ENCODE measurements around the gene VWA7. TPM values are rescaled to one million over a fixed set of nuclear protein-coding genes. Genes with fewer than 3 reads are reported as not detected.
"Not testable (repeated sequence)": the region's sequence is repeated elsewhere in the genome, so short reads cannot be mapped to it uniquely, and the experiment has no call there.

VWA7 gene
- polyA plus RNA-seq, 6 donors from 2014 or later: 0.13 to 0.29 TPM; not detected in 4

DNA sequence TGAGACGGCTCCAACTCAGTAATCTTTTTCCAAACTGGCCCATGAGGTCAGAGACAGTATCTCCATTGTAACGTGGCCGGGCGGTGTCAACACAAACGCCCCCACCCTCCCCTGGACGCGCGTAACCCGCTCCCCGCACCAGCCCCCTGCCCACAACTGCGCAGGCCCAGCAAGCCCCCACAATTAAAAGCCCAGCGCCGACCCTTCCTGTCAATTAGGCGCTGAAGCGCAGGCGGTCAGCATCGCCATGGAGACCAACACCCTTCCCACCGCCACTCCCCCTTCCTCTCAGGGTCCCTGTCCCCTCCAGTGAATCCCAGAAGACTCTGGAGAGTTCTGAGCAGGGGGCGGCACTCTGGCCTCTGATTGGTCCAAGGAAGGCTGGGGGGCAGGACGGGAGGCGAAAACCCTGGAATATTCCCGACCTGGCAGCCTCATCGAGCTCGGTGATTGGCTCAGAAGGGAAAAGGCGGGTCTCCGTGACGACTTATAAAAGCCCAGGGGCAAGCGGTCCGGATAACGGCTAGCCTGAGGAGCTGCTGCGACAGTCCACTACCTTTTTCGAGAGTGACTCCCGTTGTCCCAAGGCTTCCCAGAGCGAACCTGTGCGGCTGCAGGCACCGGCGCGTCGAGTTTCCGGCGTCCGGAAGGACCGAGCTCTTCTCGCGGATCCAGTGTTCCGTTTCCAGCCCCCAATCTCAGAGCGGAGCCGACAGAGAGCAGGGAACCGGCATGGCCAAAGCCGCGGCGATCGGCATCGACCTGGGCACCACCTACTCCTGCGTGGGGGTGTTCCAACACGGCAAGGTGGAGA is 38.1 kb upstream of the VWA7 start, which contains the start of the genes HSPA1A and HSPA1L:
HSPA1A (plus strand) TSS at position 519 of the 814 bp plus-strand sequence; CDS start at position 733, 214 bp downstream.
HSPA1L (minus strand) TSS at position 259 of the 814 bp plus-strand sequence. CDS start 3,311 bp downstream, outside the sequence.
- H3K27me3 Mint-ChIP-seq: no peaks in the 10 kb centered on the region
- peak within 1 kb of the TSS; percentile 60 to 95 (median 84) for H3K27ac Mint-ChIP-seq
- DNase-seq (no peak), ATAC-seq (ENCODE audit: low read depth in 2 of 2) (peak; percentile 29 to 31)
- no peaks in the 10 kb centered on the region for H3K9me3 Mint-ChIP-seq
- peak within 1 kb of the TSS; percentile 91 to 97 (median 94) for H3K4me3 Mint-ChIP-seq
- H3K36me3 Mint-ChIP-seq: no peaks in the 10 kb centered on the region
- peaks cover 17 to 31% (median 31%) of the 10 kb centered on the region in 3 donors for H3K4me1 Mint-ChIP-seq

DNA sequence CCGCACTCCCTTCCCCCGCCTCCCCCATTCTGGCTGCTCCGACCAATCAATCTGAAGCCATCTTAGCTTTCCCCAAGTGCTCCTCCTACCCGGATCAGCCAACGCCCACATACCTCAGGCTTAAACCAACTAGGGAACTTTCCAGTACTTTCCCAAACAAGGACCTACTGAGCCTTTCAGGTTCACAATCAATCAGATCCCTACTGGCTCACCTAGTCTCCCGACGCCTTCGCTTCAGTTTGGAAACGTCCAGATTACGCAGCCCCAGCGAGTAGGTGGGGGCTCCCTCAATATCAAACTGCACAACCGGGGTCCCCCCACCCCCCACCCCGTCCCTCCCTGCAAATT is 37.5 kb upstream of the VWA7 start:
- peak overlapping the region; percentile 60 to 95 (median 72) for H3K27ac Mint-ChIP-seq
- H3K9me3 Mint-ChIP-seq: no peaks in the 10 kb centered on the region
- no peak for DNase-seq
- no peaks in the 10 kb centered on the region for H3K27me3 Mint-ChIP-seq
- ATAC-seq (ENCODE audit: low read depth in 2 of 2): peak; percentile 61 to 63
- H3K36me3 Mint-ChIP-seq: no peaks in the 10 kb centered on the region
- H3K4me3 Mint-ChIP-seq: peak overlapping the region; percentile 91 to 97 (median 94)
- peaks cover 17 to 31% (median 28%) of the 10 kb centered on the region in 3 donors for H3K4me1 Mint-ChIP-seq

DNA sequence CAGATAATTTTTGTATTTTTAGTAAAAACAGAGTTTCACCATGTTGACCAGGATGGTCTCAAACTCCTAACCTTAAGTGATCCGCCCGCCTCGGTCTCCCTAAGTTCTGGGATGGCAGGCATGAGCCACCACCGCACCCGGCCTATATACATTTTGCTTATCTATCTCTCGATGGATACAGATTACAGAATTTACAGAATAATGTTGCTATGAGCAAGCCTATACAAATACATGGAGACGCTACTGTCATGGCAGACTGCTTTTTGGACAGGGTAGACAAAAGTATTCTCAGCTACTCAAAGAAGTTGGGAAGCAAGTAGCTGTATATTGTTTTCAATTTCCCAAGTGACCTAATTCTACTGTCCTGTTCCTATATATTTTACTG is 36.3 kb upstream of the VWA7 start:
- no peaks in the 10 kb centered on the region for H3K36me3 Mint-ChIP-seq
- H3K27me3 Mint-ChIP-seq: no peaks in the 10 kb centered on the region
- no peaks in the 10 kb centered on the region for H3K9me3 Mint-ChIP-seq
- peaks cover 17 to 29% (median 28%) of the 10 kb centered on the region in 3 donors for H3K4me1 Mint-ChIP-seq
- peak overlapping the region in 7 of 8 donors; percentile 66 to 96 (median 77) for H3K4me3 Mint-ChIP-seq
- no peak for DNase-seq
- no peak for ATAC-seq (ENCODE audit: low read depth in 2 of 2)
- H3K27ac Mint-ChIP-seq: no peak overlapping the region

DNA sequence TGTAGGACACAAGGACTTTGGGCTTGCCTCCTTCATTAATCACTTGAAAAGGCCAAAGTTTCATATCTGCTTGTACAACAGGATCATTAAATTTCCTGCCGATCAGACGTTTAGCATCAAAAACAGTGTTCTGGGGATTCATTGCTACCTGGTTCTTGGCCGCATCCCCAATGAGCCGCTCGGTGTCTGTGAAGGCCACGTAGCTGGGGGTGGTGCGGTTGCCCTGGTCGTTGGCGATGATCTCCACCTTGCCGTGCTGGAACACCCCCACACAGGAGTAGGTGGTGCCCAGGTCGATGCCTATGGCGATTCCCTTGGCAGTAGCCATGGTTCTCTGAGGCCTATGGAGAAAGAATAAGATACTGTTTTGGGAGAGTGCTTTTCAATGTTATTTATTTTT is 34.5 kb upstream of the VWA7 start:
- Mint-ChIP-seq H3K27ac (no peak overlapping the region), H3K4me3 (peak overlapping the region in 1 of 8 donors; percentile 18), H3K9me3 (no peaks in the 10 kb centered on the region), H3K36me3 (no peaks in the 10 kb centered on the region), H3K4me1 (peaks cover 15 to 21% (median 19%) of the 10 kb centered on the region in 3 donors), H3K27me3 (no peaks in the 10 kb centered on the region)
- ATAC-seq (ENCODE audit: low read depth in 2 of 2) (no peak), DNase-seq (no peak)

DNA sequence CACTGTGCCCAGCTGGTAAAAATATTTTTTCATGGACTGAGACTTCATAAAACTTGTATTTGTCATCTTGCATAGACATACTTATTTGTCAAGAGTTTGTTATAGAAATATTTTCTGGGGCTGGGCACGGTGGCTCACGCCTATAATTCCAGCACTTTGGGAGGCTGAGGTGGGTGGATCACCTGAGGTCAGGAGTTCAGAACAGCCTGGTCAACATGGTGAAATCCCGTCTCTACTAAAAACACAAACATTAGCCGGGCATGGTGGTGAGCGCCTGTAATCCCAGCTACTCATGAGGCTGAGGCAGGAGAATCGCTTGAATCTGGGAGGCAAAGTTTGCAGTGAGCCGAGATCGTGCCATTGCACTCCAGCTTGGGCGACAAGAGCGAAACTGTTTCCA is 31.5 kb upstream of the VWA7 start:
- not testable (repeated sequence) for H3K27me3 Mint-ChIP-seq; ATAC-seq (ENCODE audit: low read depth in 2 of 2); DNase-seq; H3K9me3 Mint-ChIP-seq; H3K36me3 Mint-ChIP-seq
- H3K4me1 Mint-ChIP-seq: peaks cover 12 to 18% (median 15%) of the 10 kb centered on the region in 3 donors
- peak overlapping the region in 1 of 6 donors; percentile 54 for H3K27ac Mint-ChIP-seq
- peak overlapping the region in 2 of 8 donors; percentile 13 to 69 for H3K4me3 Mint-ChIP-seq

DNA sequence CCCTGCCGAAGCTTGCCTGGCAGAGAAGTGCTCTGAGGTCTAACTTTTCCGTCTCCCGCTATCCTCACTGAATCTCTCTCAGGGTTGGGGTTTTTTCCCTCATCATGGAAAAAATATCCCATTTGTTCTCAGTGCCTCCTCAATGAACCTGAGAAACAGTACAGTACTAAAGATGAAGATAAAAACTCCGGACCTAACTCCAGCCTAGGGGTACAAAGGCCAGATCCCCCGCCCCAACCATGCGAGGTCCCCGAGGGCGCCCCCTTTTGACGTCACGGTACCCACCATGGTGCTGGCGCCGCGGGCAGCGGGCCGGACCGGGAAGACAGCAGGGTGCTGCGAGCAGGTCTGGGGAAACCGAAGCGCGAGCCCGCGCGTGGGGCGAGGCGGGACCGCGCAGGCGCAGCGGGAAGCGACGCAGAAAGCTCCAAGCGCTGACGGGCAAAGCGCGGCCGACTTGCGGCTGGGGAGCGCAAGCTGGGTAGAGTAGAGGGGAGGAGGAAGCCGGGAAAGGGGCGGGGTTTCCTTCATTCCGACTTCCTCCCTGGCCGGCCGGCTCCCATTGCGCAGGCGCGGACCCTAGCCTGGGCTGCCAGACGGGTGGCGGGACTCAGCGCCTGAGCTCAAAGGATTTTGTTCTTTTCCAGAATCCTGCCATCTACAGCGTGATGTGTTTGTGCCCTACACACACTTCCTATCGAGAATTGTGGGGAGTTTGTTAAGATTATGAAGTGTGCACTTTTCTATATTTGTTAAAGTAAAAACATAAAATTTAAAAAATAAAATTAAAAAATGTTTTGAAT is 29.5 kb upstream of the VWA7 start, which contains the start of gene LSM2:
LSM2 (minus strand) TSS at position 497 of the 803 bp plus-strand sequence; CDS start at position 288, 209 bp downstream.
- H3K27ac Mint-ChIP-seq: peak within 1 kb of the TSS; percentile 84 to 98 (median 96)
- ATAC-seq (ENCODE audit: low read depth in 2 of 2) (peak; percentile 95 to 96), DNase-seq (peak; percentile 97)
- no peaks in the 10 kb centered on the region for H3K36me3 Mint-ChIP-seq
- H3K4me1 Mint-ChIP-seq: peaks cover 12 to 22% (median 22%) of the 10 kb centered on the region in 3 donors
- H3K4me3 Mint-ChIP-seq: peak within 1 kb of the TSS; percentile 79 to 95 (median 94)
- H3K27me3 Mint-ChIP-seq: no peaks in the 10 kb centered on the region
- no peaks in the 10 kb centered on the region for H3K9me3 Mint-ChIP-seq

DNA sequence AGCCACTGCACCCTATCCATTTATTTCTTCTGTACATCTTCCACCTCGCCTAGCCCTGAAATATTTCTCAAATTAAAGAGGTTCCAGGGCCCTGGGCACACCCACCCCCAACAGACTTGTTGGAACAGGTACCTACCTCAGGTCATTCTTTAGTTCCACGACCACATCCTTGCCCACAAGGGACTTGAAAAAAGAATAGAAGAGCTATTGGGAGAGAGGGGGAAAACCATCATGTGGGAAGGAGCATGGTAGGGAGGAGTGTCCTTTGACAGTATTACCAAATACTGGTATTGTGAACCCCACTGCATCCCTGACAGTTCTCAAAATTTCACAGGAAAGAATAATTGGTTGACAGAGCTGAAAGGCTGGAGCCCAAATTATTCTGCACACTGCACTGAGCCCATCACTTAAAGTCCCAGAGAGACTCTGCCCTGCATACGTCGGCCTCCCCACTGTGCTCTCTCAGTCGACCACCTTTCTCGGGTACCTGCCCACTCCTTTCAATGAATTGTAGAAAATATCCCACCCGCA is 28.9 kb upstream of the VWA7 start:
- Mint-ChIP-seq H3K27ac (peak overlapping the region; percentile 84 to 98 (median 96)), H3K27me3 (no peaks in the 10 kb centered on the region)

DNA sequence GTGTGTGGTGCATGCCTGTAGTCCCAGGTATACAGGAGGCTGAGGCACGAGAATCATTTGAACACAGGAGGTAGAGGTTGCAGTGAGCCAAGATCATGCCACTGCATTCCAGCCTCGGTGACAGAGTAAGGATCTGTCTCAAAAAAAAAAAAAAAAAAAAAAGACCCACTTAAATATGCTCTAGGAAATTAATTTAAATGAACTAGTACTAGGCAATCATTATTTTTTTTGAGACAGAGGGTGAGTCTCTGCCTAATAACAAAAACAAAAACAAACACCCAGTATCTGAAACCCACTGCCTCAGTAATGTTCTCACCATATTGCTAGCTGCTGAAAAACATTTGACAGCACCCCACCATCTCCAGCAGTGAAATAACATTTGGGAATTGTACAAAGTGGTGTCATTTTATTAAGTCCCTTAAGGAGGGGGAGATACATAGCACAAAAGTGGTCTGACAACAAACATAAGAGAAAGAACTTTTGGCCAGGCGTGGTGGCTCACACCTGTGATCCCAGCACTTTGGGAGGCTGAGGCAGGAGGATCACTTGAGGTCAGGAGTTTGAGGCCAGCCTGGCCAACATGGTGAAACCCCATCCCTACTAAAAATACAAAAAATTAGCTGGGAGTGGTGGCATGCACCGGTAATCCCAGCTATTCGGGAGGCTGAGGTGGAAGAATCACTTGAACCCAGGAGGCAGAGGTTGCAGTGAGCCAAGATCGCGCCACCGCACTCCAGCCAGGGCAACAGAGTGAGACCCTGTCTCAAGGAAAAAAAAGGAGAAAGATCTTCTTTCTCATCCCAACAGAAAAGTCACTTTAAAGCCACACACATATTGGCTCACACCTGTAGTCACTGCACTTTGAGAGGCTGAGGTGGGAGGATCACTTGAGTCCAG is 24.2 kb upstream of the VWA7 start:
- not testable (repeated sequence) for H3K4me3 Mint-ChIP-seq; ATAC-seq (ENCODE audit: low read depth in 2 of 2); H3K27me3 Mint-ChIP-seq; H3K9me3 Mint-ChIP-seq; H3K36me3 Mint-ChIP-seq; DNase-seq
- peaks cover 15 to 44% (median 32%) of the 10 kb centered on the region in 3 donors for H3K4me1 Mint-ChIP-seq
- H3K27ac Mint-ChIP-seq: peak overlapping the region in 1 of 6 donors; percentile 38

More for the DNA sequence above, 28.9 kb upstream of the VWA7 start:
- Mint-ChIP-seq H3K9me3 (no peaks in the 10 kb centered on the region), H3K4me3 (peak overlapping the region; percentile 79 to 95 (median 94)), H3K36me3 (no peaks in the 10 kb centered on the region), H3K4me1 (peaks cover 12 to 26% (median 22%) of the 10 kb centered on the region in 3 donors)
- DNase-seq (no peak), ATAC-seq (ENCODE audit: low read depth in 2 of 2) (peak; percentile 11 to 20)

DNA sequence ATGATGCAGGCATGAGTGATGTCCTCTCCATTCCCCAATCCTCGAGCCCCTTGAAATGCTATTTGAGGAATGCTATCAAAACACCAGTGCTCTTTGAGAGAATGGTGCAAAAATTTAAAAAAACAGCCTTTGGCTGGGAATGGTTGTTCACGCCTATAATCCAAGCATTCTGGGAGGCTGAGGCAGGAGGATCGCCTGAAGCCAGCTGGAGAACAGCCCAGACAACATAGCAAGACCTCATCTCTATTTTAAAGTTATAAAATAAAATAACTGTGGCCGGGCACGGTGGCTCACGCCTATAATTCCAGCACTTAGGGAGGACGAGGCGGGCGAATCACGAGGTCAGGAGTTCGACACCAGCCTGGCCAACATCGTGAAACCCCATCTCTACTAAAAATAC is 22.7 kb upstream of the VWA7 start:
- Mint-ChIP-seq H3K27ac (peak overlapping the region in 1 of 6 donors; percentile 15), H3K36me3 (no peaks in the 10 kb centered on the region)

DNA sequence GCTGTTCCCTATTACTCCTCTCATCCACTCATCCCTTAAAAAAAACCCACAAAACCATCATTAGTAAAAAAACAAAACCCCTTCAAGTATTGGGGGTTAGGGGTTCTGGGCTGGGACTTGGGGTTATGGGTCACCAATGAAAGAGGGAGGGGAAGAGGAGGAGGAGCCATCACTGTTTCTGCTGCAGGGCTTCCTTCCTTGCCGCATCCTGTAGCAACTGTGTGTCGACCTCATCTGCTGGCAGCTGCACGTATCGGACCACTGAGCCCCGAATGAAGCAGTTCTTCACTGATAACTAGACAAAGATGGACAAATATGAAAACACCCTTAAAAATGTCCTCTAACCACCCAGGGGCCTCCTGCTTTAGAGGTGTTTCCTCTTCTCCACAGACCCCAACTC is 20.5 kb upstream of the VWA7 start:
- no peaks in the 10 kb centered on the region for H3K27me3 Mint-ChIP-seq
- ATAC-seq (ENCODE audit: low read depth in 2 of 2): peak; percentile 52 to 55
- H3K36me3 Mint-ChIP-seq: no peaks in the 10 kb centered on the region
- H3K27ac Mint-ChIP-seq: peak overlapping the region; percentile 61 to 97 (median 90)
- H3K4me3 Mint-ChIP-seq: peak overlapping the region; percentile 31 to 99 (median 68)
- no peaks in the 10 kb centered on the region for H3K9me3 Mint-ChIP-seq
- H3K4me1 Mint-ChIP-seq: peaks cover 24 to 53% (median 44%) of the 10 kb centered on the region in 3 donors
- peak; percentile 50 for DNase-seq

More for the DNA sequence above, 22.7 kb upstream of the VWA7 start:
- H3K9me3 Mint-ChIP-seq: no peaks in the 10 kb centered on the region
- DNase-seq (no peak), ATAC-seq (ENCODE audit: low read depth in 2 of 2) (no peak)
- no peaks in the 10 kb centered on the region for H3K27me3 Mint-ChIP-seq
- H3K4me1 Mint-ChIP-seq: peaks cover 15 to 41% (median 32%) of the 10 kb centered on the region in 3 donors
- no peak overlapping the region for H3K4me3 Mint-ChIP-seq

DNA sequence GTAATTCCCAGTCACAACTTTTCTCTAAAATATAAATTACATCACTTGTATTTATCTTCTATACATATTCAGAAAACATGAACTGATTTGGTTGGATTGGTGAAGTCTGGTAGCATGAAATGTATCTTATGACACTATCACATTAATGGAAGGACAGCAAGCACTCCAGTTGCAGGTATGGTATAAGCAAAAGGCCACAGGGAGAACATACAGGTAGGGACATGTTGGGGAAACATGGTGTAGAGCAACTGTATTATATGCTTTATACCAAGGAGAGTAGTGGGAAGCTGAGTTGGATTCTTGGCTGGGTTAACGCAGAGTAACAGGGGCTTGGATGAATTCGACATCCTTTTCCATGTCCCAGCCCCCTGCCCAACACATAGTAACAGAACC is 19.9 kb upstream of the VWA7 start:
- H3K36me3 Mint-ChIP-seq: no peaks in the 10 kb centered on the region

DNA sequence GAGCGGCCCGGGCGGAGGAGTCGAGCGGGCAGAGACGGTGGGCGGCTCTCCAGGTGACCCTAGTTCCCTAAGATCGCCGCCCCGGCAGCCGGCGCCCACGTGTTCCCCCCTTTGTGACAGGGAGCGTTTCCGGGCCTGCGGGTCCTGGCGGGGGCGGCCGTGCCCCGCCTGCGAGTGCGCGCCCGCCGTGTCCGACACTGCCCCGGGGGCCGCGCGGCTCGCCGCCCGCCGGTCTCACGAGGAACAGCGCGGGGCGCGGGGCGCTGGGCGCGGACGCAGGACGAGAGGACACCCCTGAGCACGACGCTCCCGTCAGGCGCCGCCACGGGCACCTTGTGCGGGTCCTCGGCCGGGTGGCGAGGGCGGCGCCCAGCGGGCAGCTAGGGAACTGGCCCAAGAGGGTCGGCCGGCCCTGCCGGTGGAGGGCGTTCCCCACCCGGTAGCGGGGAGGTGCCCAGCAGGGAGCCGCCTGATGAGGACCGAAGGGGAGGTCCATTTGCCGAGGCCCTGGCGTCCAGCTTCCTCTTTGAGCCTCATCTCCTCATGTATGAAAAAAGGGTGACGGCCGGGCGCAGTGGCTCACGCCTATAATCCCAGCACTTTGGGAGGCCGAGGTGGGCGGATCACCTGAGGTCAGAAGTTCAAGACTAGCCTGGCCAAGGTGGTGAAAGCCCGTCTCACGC is 18.6 kb upstream of the VWA7 start, which contains the start of gene VARS1:
VARS1 (minus strand) TSS at position 137 of the 683 bp plus-strand sequence. CDS start 535 bp downstream, outside the sequence.
- no peaks in the 10 kb centered on the region for H3K27me3 Mint-ChIP-seq
- no peaks in the 10 kb centered on the region for H3K9me3 Mint-ChIP-seq
- peak; percentile 88 for DNase-seq
- ATAC-seq (ENCODE audit: low read depth in 2 of 2): peak; percentile 80 to 81
- peak within 1 kb of the TSS; percentile 97 to 99 (median 98) for H3K27ac Mint-ChIP-seq
- peak within 1 kb of the TSS; percentile 93 to 99 (median 96) for H3K4me3 Mint-ChIP-seq
- peaks cover 6 to 10% of the 10 kb centered on the region in 2 donors for H3K36me3 Mint-ChIP-seq
- peaks cover 32 to 64% (median 62%) of the 10 kb centered on the region in 3 donors for H3K4me1 Mint-ChIP-seq

More for the DNA sequence above, 19.9 kb upstream of the VWA7 start:
- H3K9me3 Mint-ChIP-seq: no peaks in the 10 kb centered on the region
- DNase-seq: no peak
- ATAC-seq (ENCODE audit: low read depth in 2 of 2): no peak
- peaks cover 24 to 58% (median 50%) of the 10 kb centered on the region in 3 donors for H3K4me1 Mint-ChIP-seq
- H3K27ac Mint-ChIP-seq: peak overlapping the region in 5 of 6 donors; percentile 61 to 98 (median 87)
- no peaks in the 10 kb centered on the region for H3K27me3 Mint-ChIP-seq
- H3K4me3 Mint-ChIP-seq: peak overlapping the region in 7 of 8 donors; percentile 17 to 99 (median 77)

Data from naive B cell (primary cell).